H9 (cell line): Measurements from ENCODE around the gene TMEM176A. TPM values are rescaled to one million over a fixed set of nuclear protein-coding genes. Genes with fewer than 3 reads are reported as not detected.

ENCODE experiments used
- DNase-seq: peaks from one replicate; pipeline ENCODE4 v3.0.0-alpha.2; 2017
- H2AFZ ChIP-seq: one replicate; pipeline ENCODE4 v1.6.1; 2013; ENCODE audit warnings: mild to moderate bottlenecking, low read length, control low read depth, moderate library complexity
- H2AK5ac ChIP-seq: 2 replicates; pipeline ENCODE4 v1.6.1; 2013; ENCODE audit warnings: low read length, control low read depth, mixed read lengths; ENCODE audit not compliant: insufficient read length
- H2BK120ac ChIP-seq: one replicate; pipeline ENCODE4 v1.6.1; 2013; ENCODE audit warnings: low read depth, mild to moderate bottlenecking, low read length, control low read depth, inconsistent platforms; ENCODE audit not compliant: poor library complexity, severe bottlenecking
- H2BK12ac ChIP-seq: 2 replicates; pipeline ENCODE4 v1.6.1; 2013; ENCODE audit warnings: low read length, control low read depth, mixed read lengths, low read depth; ENCODE audit not compliant: insufficient read length
- H2BK15ac ChIP-seq: 2 replicates; pipeline ENCODE4 v1.6.1; 2013; ENCODE audit warnings: low read depth, low read length, control low read depth
- H2BK20ac ChIP-seq: one replicate; pipeline ENCODE4 v1.6.1; 2013; ENCODE audit warnings: low read depth, mild to moderate bottlenecking, low read length, control low read depth, inconsistent platforms; ENCODE audit not compliant: poor library complexity, severe bottlenecking
- H2BK5ac ChIP-seq: 2 replicates; pipeline ENCODE4 v1.6.1; 2013; ENCODE audit warnings: low read length, control low read depth, mixed read lengths; ENCODE audit not compliant: insufficient read length
- H3K14ac ChIP-seq: 2 replicates; pipeline ENCODE4 v1.6.1; 2013; ENCODE audit warnings: low read length, control low read depth; ENCODE audit not compliant: insufficient read depth
- H3K18ac ChIP-seq: 2 replicates; pipeline ENCODE4 v1.6.1; 2013; ENCODE audit warnings: low read depth, mild to moderate bottlenecking, mixed read lengths, low read length, control low read depth; ENCODE audit not compliant: insufficient read length
- H3K23ac ChIP-seq: 2 replicates; pipeline ENCODE4 v1.6.1; 2013; ENCODE audit warnings: low read length, control low read depth, mixed read lengths, low read depth; ENCODE audit not compliant: insufficient read length
- H3K23me2 ChIP-seq: 2 replicates; pipeline ENCODE4 v1.6.1; 2013; ENCODE audit warnings: low read depth, mild to moderate bottlenecking, mixed read lengths, low read length, control low read depth; ENCODE audit not compliant: insufficient read length, poor library complexity, severe bottlenecking
- H3K27ac ChIP-seq: 2 replicates; pipeline ENCODE4 v1.5.1; 2013; ENCODE audit warnings: low read length, control low read depth, mixed read lengths, low read depth; ENCODE audit not compliant: insufficient read length
- H3K27me3 ChIP-seq: 2 replicates; pipeline ENCODE4 v1.6.1; 2013; ENCODE audit warnings: low read length, control low read depth, inconsistent platforms; ENCODE audit not compliant: insufficient read depth
- H3K4ac ChIP-seq: 2 replicates; pipeline ENCODE4 v1.6.1; 2013; ENCODE audit warnings: low read depth, mild to moderate bottlenecking, control low read depth, inconsistent platforms, low read length, moderate library complexity
- H3K4me1 ChIP-seq: 2 replicates; pipeline ENCODE4 v1.6.1; 2013; ENCODE audit warnings: low read length, control low read depth, inconsistent platforms; ENCODE audit not compliant: insufficient read depth
- H3K4me2 ChIP-seq: 2 replicates; pipeline ENCODE4 v1.6.1; 2013; ENCODE audit warnings: low read length, control low read depth, mixed read lengths; ENCODE audit not compliant: insufficient read length, insufficient read depth
- H3K56ac ChIP-seq: 2 replicates; pipeline ENCODE4 v1.6.1; 2013; ENCODE audit warnings: low read depth, mild to moderate bottlenecking, mixed read lengths, low read length, control low read depth; ENCODE audit not compliant: insufficient read length
- H3K79me1 ChIP-seq: 2 replicates; pipeline ENCODE4 v1.6.1; 2013; ENCODE audit warnings: low read depth, mild to moderate bottlenecking, moderate library complexity, low read length, control low read depth, inconsistent platforms; ENCODE audit not compliant: insufficient read depth, poor library complexity, severe bottlenecking
- H3K79me2 ChIP-seq: 2 replicates; pipeline ENCODE4 v1.6.1; 2013; ENCODE audit warnings: low read length, control low read depth, inconsistent platforms; ENCODE audit not compliant: insufficient read depth
- H3K9ac ChIP-seq: 2 replicates; pipeline ENCODE4 v1.6.1; 2013; ENCODE audit warnings: low read length, control low read depth, mixed read lengths; ENCODE audit not compliant: insufficient read length; ENCODE audit errors: extremely low read depth
- H3K9me3 ChIP-seq: one replicate; pipeline ENCODE4 v1.6.1; 2013; ENCODE audit warnings: low read depth, low read length, inconsistent platforms; ENCODE audit not compliant: control insufficient read depth
- H3T11ph ChIP-seq: one replicate; pipeline ENCODE4 v1.6.1; 2013; ENCODE audit warnings: mild to moderate bottlenecking, low read length, control low read depth, inconsistent platforms
- H4K20me1 ChIP-seq: one replicate; pipeline ENCODE4 v1.6.1; 2013; ENCODE audit not compliant: control insufficient read depth, insufficient read length, insufficient read depth
- H4K5ac ChIP-seq: 2 replicates; pipeline ENCODE4 v1.6.1; 2013; ENCODE audit warnings: low read depth, mild to moderate bottlenecking, mixed read lengths, low read length, control low read depth; ENCODE audit not compliant: insufficient read length
- H4K8ac ChIP-seq: replicated peaks from 2 replicates; pipeline ENCODE4 v1.6.1; 2013; ENCODE audit warnings: low read length, control low read depth, mixed read lengths, low read depth; ENCODE audit not compliant: insufficient read length
- H4K91ac ChIP-seq: 2 replicates; pipeline ENCODE4 v1.6.1; 2013; ENCODE audit warnings: low read depth, mild to moderate bottlenecking, moderate library complexity, mixed read lengths, low read length, control low read depth; ENCODE audit not compliant: insufficient read length
- H3K27ac Mint-ChIP-seq, 3 experiments: 2 replicates in 2 of 3; 3 replicates in 1 of 3; pipeline ENCODE4 v1.8.0; 2020 to 2021; ENCODE audit warnings: mixed read lengths in 3 of 3, mild to moderate bottlenecking in 1 of 3, moderate library complexity in 1 of 3
- H3K27me3 Mint-ChIP-seq: 2 replicates; pipeline ENCODE4 v1.8.0; 2021; ENCODE audit warnings: low read depth, mild to moderate bottlenecking, moderate library complexity, mixed read lengths
- H3K36me3 Mint-ChIP-seq, 3 experiments: 2 replicates in 2 of 3; 3 replicates in 1 of 3; pipeline ENCODE4 v1.8.0; 2020 to 2021; ENCODE audit warnings: low read depth in 3 of 3, mixed read lengths in 3 of 3; ENCODE audit not compliant: insufficient read depth in 1 of 3
- H3K4me1 Mint-ChIP-seq, 2 experiments: 2 replicates each; pipeline ENCODE4 v1.8.0; 2020; ENCODE audit warnings: mixed read lengths in 2 of 2
- H3K4me3 Mint-ChIP-seq, 2 experiments: 2 replicates in 1 of 2; 3 replicates in 1 of 2; pipeline ENCODE4 v1.8.0; 2020 to 2021; ENCODE audit warnings: mild to moderate bottlenecking in 2 of 2, mixed read lengths in 2 of 2, moderate library complexity in 1 of 2
- H3K9me3 Mint-ChIP-seq, 2 experiments: 2 replicates in 1 of 2; 3 replicates in 1 of 2; pipeline ENCODE4 v1.8.0; 2020; ENCODE audit warnings: mild to moderate bottlenecking in 2 of 2, mixed read lengths in 2 of 2, moderate library complexity in 1 of 2
- WGBS: extraction: QIAGEN DNeasy Blood & Tissue Kit; methylation state at CpG from one replicate; pipeline ENCODE4 v1.1.7; 2013; ENCODE audit warnings: missing lambda C conversion rate, low lambda C conversion rate, mixed read lengths; ENCODE audit not compliant: insufficient read length; ENCODE audit errors: extremely low coverage; 5-methylcytosine and 5-hydroxymethylcytosine counted together
- total RNA-seq: library from RNA; stranded (reverse); gene quantifications from 2 replicates; pipeline ENCODE4 v1.2.1, GENCODE V29; 2021
- TF ChIP-seq, protein P1 (sequence below): fragments of 200-600 bp; sonication (generic); conservative IDR thresholded peaks from 3 replicates; pipeline ENCODE4 v1.8.0; 2021; ENCODE audit warnings: antibody characterized with exemption, mild to moderate bottlenecking

TMEM176A gene
- total RNA-seq, 1 experiment from 2014 or later, result not detected

DNA sequence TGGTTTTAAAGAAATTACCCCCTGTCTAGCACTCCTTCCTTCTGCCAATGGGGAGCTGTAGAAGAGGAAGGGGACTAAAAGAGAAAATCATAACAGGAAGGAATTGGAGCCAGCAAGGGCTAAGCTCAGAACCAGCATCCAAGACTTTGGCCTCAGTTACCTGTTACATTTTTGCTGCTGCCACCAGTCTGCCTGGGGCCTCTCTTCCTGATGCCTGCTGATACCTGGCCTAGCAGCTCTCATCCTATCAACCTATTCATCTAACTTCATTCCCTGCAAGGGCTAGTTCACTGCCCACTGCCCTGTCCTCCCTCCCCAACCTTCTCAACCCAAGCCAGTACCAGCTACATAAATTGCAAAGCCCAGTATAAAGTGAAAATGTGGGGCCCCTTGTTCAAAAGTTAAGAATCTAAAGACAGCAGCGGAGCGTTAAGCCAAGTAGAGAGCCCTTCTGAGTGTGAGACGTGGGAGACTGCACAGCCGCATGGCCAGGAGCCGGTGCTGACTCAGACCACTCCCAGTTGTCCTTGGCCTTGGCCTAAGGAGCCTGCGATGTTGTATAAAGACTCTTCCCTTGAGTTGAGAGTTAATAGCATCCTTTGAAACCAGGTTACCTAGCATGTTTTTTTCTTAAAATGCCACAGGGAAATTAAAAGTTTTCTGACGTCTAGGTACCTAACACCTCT is 38.5 kb downstream of the TMEM176A start:
- Histone ChIP-seq H3K23me2 (no peaks in the 10 kb centered on the region), H3K56ac (no peak overlapping the region), H2BK5ac (no peak overlapping the region), H2AFZ (no peak overlapping the region), H3K27me3 (no peaks in the 10 kb centered on the region), H4K91ac (no peak overlapping the region), H3K9ac (no peak overlapping the region), H2AK5ac (no peak overlapping the region), H3K79me1 (no peaks in the 10 kb centered on the region), H2BK20ac (no peak overlapping the region), H2BK15ac (no peak overlapping the region), H4K8ac (no peak overlapping the region), H3K9me3 (no peaks in the 10 kb centered on the region), H3K4ac (no peak overlapping the region), H2BK120ac (no peak overlapping the region), H2BK12ac (no peak overlapping the region), H3K23ac (no peak overlapping the region), H3K18ac (no peak overlapping the region), H3K79me2 (no peaks in the 10 kb centered on the region), H3T11ph (no peak overlapping the region), H3K27ac (no peak overlapping the region), H4K5ac (no peak overlapping the region), H3K4me1 (no peaks in the 10 kb centered on the region), H4K20me1 (no peaks in the 10 kb centered on the region), H3K14ac (no peak overlapping the region), H3K4me2 (no peak overlapping the region)
- no peaks in the 10 kb centered on the region for H3K4me1 Mint-ChIP-seq
- WGBS, result no CpG with 5 or more reads among the region's 7 CpGs
- no peak for DNase-seq
- H3K36me3 Mint-ChIP-seq, result no peaks in the 10 kb centered on the region
- TF ChIP-seq, protein P1, sequence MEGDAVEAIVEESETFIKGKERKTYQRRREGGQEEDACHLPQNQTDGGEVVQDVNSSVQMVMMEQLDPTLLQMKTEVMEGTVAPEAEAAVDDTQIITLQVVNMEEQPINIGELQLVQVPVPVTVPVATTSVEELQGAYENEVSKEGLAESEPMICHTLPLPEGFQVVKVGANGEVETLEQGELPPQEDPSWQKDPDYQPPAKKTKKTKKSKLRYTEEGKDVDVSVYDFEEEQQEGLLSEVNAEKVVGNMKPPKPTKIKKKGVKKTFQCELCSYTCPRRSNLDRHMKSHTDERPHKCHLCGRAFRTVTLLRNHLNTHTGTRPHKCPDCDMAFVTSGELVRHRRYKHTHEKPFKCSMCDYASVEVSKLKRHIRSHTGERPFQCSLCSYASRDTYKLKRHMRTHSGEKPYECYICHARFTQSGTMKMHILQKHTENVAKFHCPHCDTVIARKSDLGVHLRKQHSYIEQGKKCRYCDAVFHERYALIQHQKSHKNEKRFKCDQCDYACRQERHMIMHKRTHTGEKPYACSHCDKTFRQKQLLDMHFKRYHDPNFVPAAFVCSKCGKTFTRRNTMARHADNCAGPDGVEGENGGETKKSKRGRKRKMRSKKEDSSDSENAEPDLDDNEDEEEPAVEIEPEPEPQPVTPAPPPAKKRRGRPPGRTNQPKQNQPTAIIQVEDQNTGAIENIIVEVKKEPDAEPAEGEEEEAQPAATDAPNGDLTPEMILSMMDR, result no peak
- no peaks in the 10 kb centered on the region; a peak in 1 of 5 replicates for H3K9me3 Mint-ChIP-seq
- H3K4me3 Mint-ChIP-seq, result no peak overlapping the region
- peaks cover 49% of the 10 kb centered on the region for H3K27me3 Mint-ChIP-seq
- H3K27ac Mint-ChIP-seq, result no peak overlapping the region
